Endothelial cell of umbilical vein (primary cell): ENCODE measurements around the gene B4GALNT4. TPM values are rescaled to one million over a fixed set of nuclear protein-coding genes. Genes with fewer than 3 reads are reported as not detected.

ENCODE experiments used
- BruUV-seq: library from RNA; stranded (reverse); fragments of 400-500 nt; replicated peaks from 2 replicates; lab custom pipeline; 2021; lab: Mats Ljungman, UMichigan
- CTCF ChIA-PET: fragments of 300-600, 350-600 bp; sonication (Branson Sonifier 250); formaldehyde crosslinking; loops from one replicate; lab custom pipeline; 2021; ENCODE audit warnings: antibody characterized with exemption, inconsistent platforms; lab: Charles Lee
- POLR2A ChIA-PET: fragments of 300-600, 350-600 bp; sonication (Branson Sonifier 250); formaldehyde crosslinking; loops from one replicate; lab custom pipeline; 2021; ENCODE audit warnings: antibody characterized with exemption, inconsistent platforms; lab: Charles Lee
- DNase-seq: peaks from one replicate; pipeline ENCODE4 v3.0.0-alpha.2; 2011; ENCODE audit warnings: low read depth, low spot score
- FAIRE-seq: peaks from 2 replicates; lab custom pipeline; 2011; peaks lifted over from hg19 to GRCh38; lab: Jason Lieb, UNC
- H2AFZ ChIP-seq: 2 replicates; pipeline ENCODE4 v1.6.0; 2012; ENCODE audit warnings: low read depth, low read length, control low read depth, inconsistent platforms
- H3K27ac ChIP-seq: 2 replicates; pipeline ENCODE4 v1.5.1; 2011; ENCODE audit warnings: low read depth, mild to moderate bottlenecking, control low read depth, low read length, moderate library complexity; ENCODE audit not compliant: insufficient read depth
- H3K27me3 ChIP-seq, 2 experiments: 2 replicates each; pipeline versions ENCODE4 v1.6.0 to v1.6.1; 2011; ENCODE audit warnings: low read length in 2 of 2, mixed read lengths in 1 of 2; ENCODE audit not compliant: control insufficient read depth in 2 of 2, insufficient read depth in 2 of 2
- H3K36me3 ChIP-seq, 2 experiments: 2 replicates in 1 of 2; 3 replicates in 1 of 2; pipeline ENCODE4 v1.5.1; 2011; ENCODE audit warnings: low read length in 2 of 2, mild to moderate bottlenecking in 1 of 2, moderate library complexity in 1 of 2; ENCODE audit not compliant: control insufficient read depth in 2 of 2, insufficient read depth in 2 of 2; ENCODE audit errors: extremely low read depth in 1 of 2
- H3K4me1 ChIP-seq: 3 replicates; pipeline ENCODE4 v1.5.1; 2011; ENCODE audit warnings: mild to moderate bottlenecking, low read length; ENCODE audit not compliant: control insufficient read depth, insufficient read depth; ENCODE audit errors: extremely low read depth
- H3K4me2 ChIP-seq: 2 replicates; pipeline ENCODE4 v1.6.1; 2011; ENCODE audit warnings: low read length, control low read depth, mixed read lengths; ENCODE audit not compliant: insufficient read depth
- H3K4me3 ChIP-seq, 3 experiments: fragments of 200-600 bp in 1 of 3; sonication (generic), shearing (Covaris generic) in 1 of 3; replicated peaks in 1 of 3; 2 replicates each; pipeline ENCODE4 v1.5.1; 2011 to 2016; ENCODE audit warnings: control low read depth in 3 of 3, low read length in 3 of 3, mild to moderate bottlenecking in 2 of 3, inconsistent platforms in 1 of 3, low read depth in 1 of 3, moderate library complexity in 1 of 3; ENCODE audit not compliant: insufficient read depth in 1 of 3
- H3K79me2 ChIP-seq: 2 replicates; pipeline ENCODE4 v1.6.0; 2012; ENCODE audit warnings: low read length, inconsistent platforms; ENCODE audit not compliant: control insufficient read depth, insufficient read depth
- H3K9ac ChIP-seq: replicated peaks from 2 replicates; pipeline ENCODE3; 2011; ENCODE audit warnings: low read length, control low read depth; ENCODE audit not compliant: insufficient read depth; ENCODE audit errors: extremely low read depth
- H3K9me1 ChIP-seq: replicated peaks from 3 replicates; pipeline ENCODE4 v1.6.0; 2011; ENCODE audit warnings: mild to moderate bottlenecking, low read length; ENCODE audit not compliant: control insufficient read depth, insufficient read depth; ENCODE audit errors: extremely low read depth
- H3K9me3 ChIP-seq: replicated peaks from 2 replicates; pipeline ENCODE4 v1.5.1; 2012; ENCODE audit warnings: low read length, inconsistent platforms; ENCODE audit not compliant: control insufficient read depth, insufficient read depth
- H4K20me1 ChIP-seq: replicated peaks from 2 replicates; pipeline ENCODE3; 2011; ENCODE audit warnings: mild to moderate bottlenecking, low read length; ENCODE audit not compliant: control insufficient read depth, insufficient read depth; ENCODE audit errors: extremely low read depth
- CTCF ChIP-seq, 2 donors: IDR thresholded peaks; 1 replicate in 1 of 2; 2 replicates in 1 of 2; pipeline ENCODE4 v1.5.1; 2011; ENCODE audit warnings: low read length in 2 of 2, mild to moderate bottlenecking in 2 of 2, moderate library complexity in 2 of 2, control low read depth in 1 of 2, inconsistent platforms in 1 of 2, low read depth in 1 of 2; ENCODE audit not compliant: insufficient read depth in 1 of 2; ENCODE audit errors: extremely low read depth in 1 of 2
- EZH2 ChIP-seq: IDR thresholded peaks from 2 replicates; pipeline ENCODE4 v1.6.1; 2012; ENCODE audit warnings: borderline replicate concordance, low read depth, mild to moderate bottlenecking, moderate library complexity, low read length, inconsistent platforms; ENCODE audit not compliant: severe bottlenecking
- FOS ChIP-seq: IDR thresholded peaks from 2 replicates; pipeline ENCODE4 v1.6.1; 2011; ENCODE audit warnings: mild to moderate bottlenecking, low read length, moderate library complexity, borderline replicate concordance; ENCODE audit not compliant: insufficient read depth
- GATA2 ChIP-seq: IDR thresholded peaks from 2 replicates; pipeline ENCODE4 v1.7.0; 2011; ENCODE audit warnings: low read depth, mild to moderate bottlenecking, moderate library complexity, mixed read lengths, low read length; ENCODE audit not compliant: insufficient read length, insufficient read depth
- JUN ChIP-seq: IDR thresholded peaks from 2 replicates; pipeline ENCODE4 v1.6.1; 2011; ENCODE audit warnings: borderline replicate concordance, low read depth; ENCODE audit not compliant: insufficient read length, insufficient read depth
- MAX ChIP-seq: IDR thresholded peaks from 2 replicates; pipeline ENCODE4 v1.6.1; 2011; ENCODE audit not compliant: insufficient read depth, insufficient read length
- MYC ChIP-seq: IDR thresholded peaks from one replicate; pipeline ENCODE4 v1.6.1; 2011; ENCODE audit warnings: mild to moderate bottlenecking, low read depth, low read length
- POLR2A ChIP-seq: IDR thresholded peaks from 2 replicates; pipeline ENCODE4 v1.6.1; 2012; ENCODE audit warnings: low read depth, mild to moderate bottlenecking, control low read depth, low read length
- POLR2AphosphoS5 ChIP-seq: IDR thresholded peaks from 2 replicates; pipeline ENCODE4 v1.6.1; 2012; ENCODE audit warnings: low read depth, mild to moderate bottlenecking, control low read depth, low read length, moderate library complexity; ENCODE audit not compliant: insufficient read depth
- dilution Hi-C: fragments of 300-500 bp; cut with MboI; formaldehyde crosslinking; loops from one replicate; pipeline ENCODE4 v1.15.0; 2019; ENCODE audit warnings: low sequenced_read_pairs; ENCODE audit not compliant: extremely low pct_ligation_motif_present
- intact Hi-C: fragments of 100-400 bp; cut with micrococcal nuclease; formaldehyde crosslinking; loops from one replicate; pipeline ENCODE4 v1.10.0; 2022
- polyA plus RNA-seq, 4 experiments: library from polyadenylated mRNA; depleted of rRNA in 3 of 4; stranded (reverse) in 3 of 4; unstranded in 1 of 4; fragments of >200 nt; gene quantifications; 2 replicates each; pipeline versions ENCODE4 v1.2.1 to v1.2.3, GENCODE V29; 2011 to 2012; ENCODE audit warnings: missing spikeins in 1 of 4
- total RNA-seq: library from RNA; stranded (reverse); gene quantifications from 2 replicates; pipeline ENCODE4 v1.2.3, GENCODE V29; 2021

The B4GALNT4 gene
- total and polyA plus RNA-seq, 2 donors (not counting 3 experiments of a cell fraction or from before 2014, with no cell fraction given) = 9.2 to 9.6 TPM

- intact Hi-C loops = no loop called here
Measured at GRCh38 chr11:344836-345578, 24.3 kb upstream of the B4GALNT4 start.

More at GRCh38 chr11:344836-345578, 24.3 kb upstream of the B4GALNT4 start:
- dilution Hi-C loops = no loop called here
- no TSS peak for BruUV-seq
- Histone ChIP-seq H3K27ac (no peak overlapping the region), H4K20me1 (no peaks in the 10 kb centered on the region), H3K9me1 (no peaks in the 10 kb centered on the region), H3K79me2 (no peaks in the 10 kb centered on the region), H2AFZ (no peak overlapping the region), H3K27me3 (peaks cover 2 to 8% of the 10 kb centered on the region in 2 experiments), H3K4me1 (no peaks in the 10 kb centered on the region), H3K4me3 (no peak overlapping the region), H3K9ac (no peak overlapping the region), H3K9me3 (no peaks in the 10 kb centered on the region), H3K4me2 (no peak overlapping the region), H3K36me3 (no peaks in the 10 kb centered on the region)
- no peak for FAIRE-seq
- POLR2A ChIA-PET = no interaction called here
- no peak for DNase-seq
- TF ChIP-seq JUN = no peak
- TF ChIP-seq POLR2A = no peak
- TF ChIP-seq FOS = no peak
- no peak for TF ChIP-seq POLR2AphosphoS5
- TF ChIP-seq GATA2 = no peak
- TF ChIP-seq EZH2 = no peak
- no peak for TF ChIP-seq CTCF (IDR thresholded peaks at IDR 0.05; ENCODE audit: extremely low read depth in 1 of 2, insufficient read depth in 1 of 2, low read depth in 1 of 2, low read length in 2 of 2)
- TF ChIP-seq MAX = no peak
- no peak for TF ChIP-seq MYC
- CTCF ChIA-PET = no interaction called here
